GM19043 (cell line): Measurements from ENCODE around the gene LATS2.

ENCODE experiments used
- ATAC-seq: cut with Tn5 transposase; IDR thresholded peaks from one replicate; pipeline ENCODE4 v1.9.1; 2021; ENCODE audit warnings: low read depth; ENCODE audit not compliant: unreplicated experiment

Gene LATS2

GRCh38 chr13:21048901-21049698, 12.3 kb downstream of the LATS2 start:
- ATAC-seq, result no peak

- ATAC-seq, result no peak
These were observed 13.6 kb downstream of the LATS2 start for GRCh38 chr13:21047591-21048282.

GRCh38 chr13:21047087-21047486, 14.3 kb downstream of the LATS2 start:
- ATAC-seq, result no peak

GRCh38 chr13:21046203-21046602, 15.2 kb downstream of the LATS2 start:
- no peak for ATAC-seq

- ATAC-seq, result no peak
These were observed 16.3 kb downstream of the LATS2 start for GRCh38 chr13:21045100-21045499.

GRCh38 chr13:21043898-21044297, 17.5 kb downstream of the LATS2 start:
- no peak for ATAC-seq

GRCh38 chr13:21040120-21040826, 21.1 kb downstream of the LATS2 start:
- no peak for ATAC-seq

GRCh38 chr13:21039097-21039800, 22.1 kb downstream of the LATS2 start:
- no peak for ATAC-seq

GRCh38 chr13:21037656-21038055, 23.7 kb downstream of the LATS2 start:
- no peak for ATAC-seq

GRCh38 chr13:21035498-21035897, 25.9 kb downstream of the LATS2 start:
- no peak for ATAC-seq

GRCh38 chr13:21034603-21035191, 26.7 kb downstream of the LATS2 start:
- no peak for ATAC-seq

GRCh38 chr13:21033856-21034602, 27.4 kb downstream of the LATS2 start:
- no peak for ATAC-seq

- no peak for ATAC-seq
These were observed 28.1 kb downstream of the LATS2 start for GRCh38 chr13:21033212-21033840.

GRCh38 chr13:21032656-21033055, 28.7 kb downstream of the LATS2 start:
- no peak for ATAC-seq

GRCh38 chr13:21031594-21032275, 29.7 kb downstream of the LATS2 start:
- no peak for ATAC-seq

- ATAC-seq, result no peak
These were observed 35.8 kb downstream of the LATS2 start for GRCh38 chr13:21025539-21025938.

GRCh38 chr13:21022056-21022979, 39.1 kb downstream of the LATS2 start:
- no peak for ATAC-seq

GRCh38 chr13:21020581-21020980, 40.8 kb downstream of the LATS2 start:
- no peak for ATAC-seq
